Lower leg skin (tissue), 3 donors: Measurements from ENCODE around the gene PDE8A.

Experiments
- CTCF ChIP-seq, 3 donors: fragments of 450-650 bp; IDR thresholded peaks; one replicate each; pipeline ENCODE4 v1.5.1; 2016; ENCODE audit warnings: antibody characterized with exemption in 3 of 3, mild to moderate bottlenecking in 3 of 3, moderate library complexity in 2 of 3
- POLR2A ChIP-seq, 2 donors: fragments of 450-650 bp; IDR thresholded peaks; one replicate each; pipeline ENCODE4 v1.6.1; 2016 to 2017; ENCODE audit warnings: antibody characterized with exemption in 2 of 2, mild to moderate bottlenecking in 1 of 2, moderate library complexity in 1 of 2

DNA sequence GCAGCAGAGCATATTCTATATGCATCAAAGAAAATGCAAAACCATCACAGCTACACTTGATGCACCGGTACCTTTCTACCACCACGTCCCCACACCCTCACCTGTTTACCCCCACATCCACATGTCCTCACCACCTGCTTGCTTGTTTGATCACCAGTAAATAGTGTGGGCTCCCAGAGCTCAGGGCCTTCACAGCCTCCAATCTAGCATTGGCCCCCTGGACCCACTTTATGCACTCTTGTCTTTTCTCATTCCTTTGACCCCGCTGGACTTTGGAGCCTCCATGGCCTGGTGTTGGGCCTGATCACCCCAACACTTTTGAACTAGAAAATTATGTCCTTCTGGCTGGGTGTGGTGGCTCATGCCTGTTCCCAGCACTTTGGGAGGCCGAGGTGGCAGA is 190.1 kb downstream of the PDE8A start:
- TF ChIP-seq CTCF (IDR thresholded peaks at IDR 0.05) (no peak), POLR2A (IDR thresholded peaks at IDR 0.05) (no peak)
